ENCODE results near the gene AVPI1. TPM values are rescaled to one million over a fixed set of nuclear protein-coding genes. Genes with fewer than 3 reads are reported as not detected.

Gene AVPI1
- total RNA-seq, 2 experiments from 2014 or later: 10.7 to 11.6 TPM

DNA sequence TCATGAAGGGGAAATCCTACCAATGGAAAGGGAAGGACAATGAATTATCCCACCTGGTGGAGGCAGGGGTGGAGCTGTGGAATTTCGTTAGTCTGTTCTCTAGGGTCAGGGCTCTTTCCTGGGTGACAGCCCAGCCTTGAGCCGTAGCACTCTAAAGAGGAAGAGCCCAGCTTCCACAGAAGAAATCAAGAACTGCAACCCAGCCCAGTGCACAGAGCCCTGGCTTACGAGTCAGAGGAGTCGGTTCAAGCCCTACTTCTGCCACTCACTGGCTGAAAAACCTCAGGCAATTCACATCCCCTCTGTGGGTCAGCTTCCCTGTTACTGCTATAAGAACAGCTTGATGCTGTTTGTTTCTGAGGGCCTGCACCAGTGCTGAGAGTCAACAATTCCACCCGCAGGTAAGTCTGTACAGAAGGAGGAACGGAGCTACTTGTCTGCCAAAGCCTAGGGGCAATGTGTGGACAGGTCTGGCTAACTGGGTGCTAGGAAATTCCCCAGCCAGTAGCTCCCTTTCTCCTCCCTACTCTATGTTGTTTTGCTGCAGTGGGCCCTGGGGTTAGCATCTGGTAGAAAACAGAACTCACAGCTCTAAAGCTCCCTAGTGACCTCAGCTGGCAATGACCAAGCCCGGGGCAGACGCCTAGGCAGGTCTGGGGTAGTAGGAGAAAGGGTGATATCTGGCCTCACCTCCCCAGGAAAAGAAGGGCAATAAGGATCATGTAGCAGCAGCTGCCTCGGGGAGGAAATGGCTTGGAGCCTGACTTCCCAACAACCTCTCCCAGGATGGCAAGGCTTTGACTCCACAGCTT, 3.3 kb downstream of the AVPI1 start:
- ATAC-seq (ENCODE audit: poor library complexity): no peak
- Histone ChIP-seq H3K27me3 (ENCODE audit: control insufficient read depth in 1 of 2, insufficient read depth in 2 of 2, low read length in 2 of 2) (no peaks in the 10 kb centered on the region), H3K9me3 (ENCODE audit: control insufficient read depth in 1 of 2, insufficient read depth in 1 of 2, low read length in 2 of 2) (no peaks in the 10 kb centered on the region), H3K4me1 (ENCODE audit: insufficient read depth, low read length) (peaks cover 35% of the 10 kb centered on the region), H3K4me3 (ENCODE audit: low read length) (no peak overlapping the region), H3K27ac (ENCODE audit: low read depth in 1 of 2, low read length in 2 of 2) (no peak overlapping the region), H3K36me3 (ENCODE audit: insufficient read depth, low read length) (no peaks in the 10 kb centered on the region)
- Mint-ChIP-seq H3K9me3 (no peaks in the 10 kb centered on the region), H3K36me3 (ENCODE audit: low read depth) (no peaks in the 10 kb centered on the region), H3K4me3 (no peak overlapping the region), H3K4me1 (ENCODE audit: low read depth) (peaks cover 16% of the 10 kb centered on the region), H3K27ac (no peak overlapping the region), H3K27me3 (no peaks in the 10 kb centered on the region)
- TF ChIP-seq, protein P1, sequence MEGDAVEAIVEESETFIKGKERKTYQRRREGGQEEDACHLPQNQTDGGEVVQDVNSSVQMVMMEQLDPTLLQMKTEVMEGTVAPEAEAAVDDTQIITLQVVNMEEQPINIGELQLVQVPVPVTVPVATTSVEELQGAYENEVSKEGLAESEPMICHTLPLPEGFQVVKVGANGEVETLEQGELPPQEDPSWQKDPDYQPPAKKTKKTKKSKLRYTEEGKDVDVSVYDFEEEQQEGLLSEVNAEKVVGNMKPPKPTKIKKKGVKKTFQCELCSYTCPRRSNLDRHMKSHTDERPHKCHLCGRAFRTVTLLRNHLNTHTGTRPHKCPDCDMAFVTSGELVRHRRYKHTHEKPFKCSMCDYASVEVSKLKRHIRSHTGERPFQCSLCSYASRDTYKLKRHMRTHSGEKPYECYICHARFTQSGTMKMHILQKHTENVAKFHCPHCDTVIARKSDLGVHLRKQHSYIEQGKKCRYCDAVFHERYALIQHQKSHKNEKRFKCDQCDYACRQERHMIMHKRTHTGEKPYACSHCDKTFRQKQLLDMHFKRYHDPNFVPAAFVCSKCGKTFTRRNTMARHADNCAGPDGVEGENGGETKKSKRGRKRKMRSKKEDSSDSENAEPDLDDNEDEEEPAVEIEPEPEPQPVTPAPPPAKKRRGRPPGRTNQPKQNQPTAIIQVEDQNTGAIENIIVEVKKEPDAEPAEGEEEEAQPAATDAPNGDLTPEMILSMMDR (IDR thresholded peaks at IDR 0.05): no peak
- ChIA-PET CTCF (interaction anchor here (0.7 to 1.0 kb wide), 2 partner anchors 18 kb away, joined by 3 to 4 read pairs; no protein-coding TSS in a partner anchor), POLR2A (no interaction called here)
- intact Hi-C loops (cut with DNase I, micrococcal nuclease): loop anchor here in 1 of 2 experiments (10.0 kb wide), 1 partner anchor 451 kb away; the partner anchor contains the start of gene R3HCC1L
- DNase-seq: no peak

DNA sequence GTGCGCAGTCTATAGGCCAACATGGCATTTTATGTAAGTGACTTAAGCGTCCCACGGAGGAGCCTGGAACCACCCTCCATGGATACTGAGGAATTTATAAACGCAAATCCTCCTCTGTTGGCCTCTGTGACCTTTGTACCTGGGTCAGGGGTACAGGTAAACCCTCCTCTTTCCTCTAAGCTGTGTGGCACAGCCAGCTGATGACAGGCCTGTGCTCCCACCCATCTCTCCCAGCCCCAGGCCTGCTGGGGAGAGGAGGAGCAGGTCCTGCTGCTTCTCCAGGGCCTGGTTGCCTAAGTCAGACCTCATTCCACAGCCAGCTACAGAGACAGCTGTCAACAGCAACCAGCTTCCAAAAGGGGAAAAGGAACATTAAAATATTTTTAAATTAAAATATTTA, 5.0 kb downstream of the AVPI1 start:
- Mint-ChIP-seq H3K27ac (no peak overlapping the region), H3K9me3 (no peaks in the 10 kb centered on the region), H3K4me3 (no peak overlapping the region), H3K27me3 (no peaks in the 10 kb centered on the region), H3K36me3 (ENCODE audit: low read depth) (peaks cover 8% of the 10 kb centered on the region), H3K4me1 (ENCODE audit: low read depth) (peaks cover 7% of the 10 kb centered on the region)
- DNase-seq: no peak
- ChIA-PET POLR2A (no interaction called here), CTCF (interaction anchor here (1.2 kb wide), 1 partner anchor 28 kb away, joined by 3 read pairs; no protein-coding TSS in a partner anchor)
- no peak for ATAC-seq (ENCODE audit: poor library complexity)
- H3K4me1 ChIP-seq (ENCODE audit: insufficient read depth, low read length): peaks cover 28% of the 10 kb centered on the region
- intact Hi-C loops (cut with DNase I, micrococcal nuclease): loop anchor here in 1 of 2 experiments (10.0 kb wide), 1 partner anchor 453 kb away; the partner anchor contains the start of gene R3HCC1L
- no peaks in the 10 kb centered on the region for H3K9me3 ChIP-seq (ENCODE audit: control insufficient read depth in 1 of 2, insufficient read depth in 1 of 2, low read length in 2 of 2)
- H3K4me3 ChIP-seq (ENCODE audit: low read length): no peak overlapping the region
- H3K27ac ChIP-seq (ENCODE audit: low read depth in 1 of 2, low read length in 2 of 2): no peak overlapping the region
- H3K36me3 ChIP-seq (ENCODE audit: insufficient read depth, low read length): peaks cover 5% of the 10 kb centered on the region
- no peaks in the 10 kb centered on the region for H3K27me3 ChIP-seq (ENCODE audit: control insufficient read depth in 1 of 2, insufficient read depth in 2 of 2, low read length in 2 of 2)
- TF ChIP-seq, protein P1 (IDR thresholded peaks at IDR 0.05): no peak

DNA sequence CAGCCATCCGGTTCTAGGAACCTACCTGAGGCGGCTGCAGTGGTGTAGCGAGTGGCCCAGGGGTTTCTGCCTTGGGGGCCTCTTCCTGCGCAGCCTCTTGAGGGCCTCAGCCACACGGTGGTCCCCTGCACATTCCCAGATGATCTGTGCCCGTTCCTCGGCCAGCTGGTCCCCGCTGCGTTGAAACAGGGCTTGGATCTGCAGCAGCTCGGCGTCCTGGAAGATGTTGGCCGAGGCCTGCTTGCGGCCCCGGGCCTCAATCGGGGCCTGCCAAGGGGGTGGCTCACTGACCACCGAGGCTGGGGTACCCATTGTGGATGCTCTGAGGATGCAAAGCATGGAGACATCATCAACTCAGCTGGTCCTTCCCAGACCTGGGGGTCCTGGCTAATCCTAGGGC, 7.4 kb downstream of the AVPI1 start:
- no peak for ATAC-seq (ENCODE audit: poor library complexity)
- Mint-ChIP-seq H3K4me1 (ENCODE audit: low read depth) (no peaks in the 10 kb centered on the region), H3K9me3 (no peaks in the 10 kb centered on the region), H3K27me3 (no peaks in the 10 kb centered on the region), H3K27ac (no peak overlapping the region), H3K36me3 (ENCODE audit: low read depth) (peaks cover 21% of the 10 kb centered on the region), H3K4me3 (no peak overlapping the region)
- ChIA-PET CTCF (no interaction called here), POLR2A (no interaction called here)
- TF ChIP-seq, protein P1 (IDR thresholded peaks at IDR 0.05): no peak
- H3K9me3 ChIP-seq (ENCODE audit: control insufficient read depth in 1 of 2, insufficient read depth in 1 of 2, low read length in 2 of 2): no peaks in the 10 kb centered on the region
- intact Hi-C loops (cut with DNase I, micrococcal nuclease): loop anchor here (5.0 to 10.0 kb wide), 3 partner anchors 33 to 365 kb away; partner anchors contain the start of gene MARVELD1 (in 2 of the 2)
- no peak overlapping the region for H3K4me3 ChIP-seq (ENCODE audit: low read length)
- peaks cover 14% of the 10 kb centered on the region for H3K4me1 ChIP-seq (ENCODE audit: insufficient read depth, low read length)
- no peak for DNase-seq
- no peak overlapping the region for H3K27ac ChIP-seq (ENCODE audit: low read depth in 1 of 2, low read length in 2 of 2)
- H3K36me3 ChIP-seq (ENCODE audit: insufficient read depth, low read length): peaks cover 21% of the 10 kb centered on the region
- H3K27me3 ChIP-seq (ENCODE audit: control insufficient read depth in 1 of 2, insufficient read depth in 2 of 2, low read length in 2 of 2): no peaks in the 10 kb centered on the region

Measured in CD4-positive, alpha-beta T cell (primary cell).